K562 (cell line): ENCODE data around the gene FBXW7. TPM values are rescaled to one million over a fixed set of nuclear protein-coding genes. Genes with fewer than 3 reads are reported as not detected.

ENCODE experiments used
- CEBPG ChIP-seq, 3 experiments: fragments of 200-800 bp in 1 of 3; sonication (Bioruptor generic) in 1 of 3; sonication (generic) in 1 of 3; formaldehyde crosslinking in 1 of 3; IDR thresholded peaks in 2 of 3; conservative IDR thresholded peaks in 1 of 3; 2 replicates each; pipeline versions ENCODE4 v1.6.1 to v1.8.0; 2016 to 2022; ENCODE audit warnings: missing compliant biosample characterization in 2 of 3, missing genetic modification characterization in 2 of 3, mild to moderate bottlenecking in 1 of 3, missing genetic modification reagents in 1 of 3
- FOXJ2 ChIP-seq: fragments of 200-800 bp; sonication (Bioruptor generic); IDR thresholded peaks from 2 replicates; pipeline ENCODE4 v1.6.1; 2016; ENCODE audit warnings: missing genetic modification characterization, missing compliant biosample characterization
- GABPB1 ChIP-seq: sonication (generic); formaldehyde crosslinking; IDR thresholded peaks from 2 replicates; pipeline ENCODE4 v1.8.0; 2022; ENCODE audit warnings: mild to moderate bottlenecking, missing genetic modification reagents
- GABPB2 ChIP-seq: fragments of 250-450 bp; sonication (Bioruptor Pico); conservative IDR thresholded peaks from 2 replicates; pipeline ENCODE4 v1.5.1; 2021; ENCODE audit warnings: mild to moderate bottlenecking
- KAT2B ChIP-seq: IDR thresholded peaks from one replicate; pipeline ENCODE4 v1.6.1; 2012; ENCODE audit warnings: low read depth, mild to moderate bottlenecking, control low read depth, inconsistent platforms, low read length, moderate library complexity
- OTX1 ChIP-seq: fragments of 450-650 bp; formaldehyde crosslinking; IDR thresholded peaks from 2 replicates; pipeline ENCODE4 v1.4.0; 2022; ENCODE audit warnings: mild to moderate bottlenecking
- YY1 ChIP-seq, 3 experiments: IDR thresholded peaks; 2 replicates each; pipeline ENCODE4 v1.6.1; 2011; ENCODE audit warnings: low read length in 2 of 3, mild to moderate bottlenecking in 2 of 3, moderate library complexity in 2 of 3, borderline replicate concordance in 1 of 3, control low read depth in 1 of 3, low read depth in 1 of 3; ENCODE audit not compliant: insufficient read depth in 3 of 3, insufficient replicate concordance in 2 of 3, control insufficient read depth in 1 of 3, insufficient read length in 1 of 3; ENCODE audit errors: extremely low read depth in 1 of 3
- ZC3H11A ChIP-seq: IDR thresholded peaks from 2 replicates; pipeline ENCODE4 v1.6.1; 2012; ENCODE audit warnings: low read depth, low read length, improper control_type of control experiment
- ZNF444 ChIP-seq: fragments of 250-450 bp; sonication (Bioruptor Pico); IDR thresholded peaks from 2 replicates; pipeline ENCODE4 v1.4.0; 2020; ENCODE audit warnings: mild to moderate bottlenecking, moderate library complexity
- ZNF785 ChIP-seq: fragments of 250-450 bp; sonication (Bioruptor Pico); IDR thresholded peaks from 2 replicates; pipeline ENCODE4 v1.4.0; 2020; ENCODE audit warnings: mild to moderate bottlenecking
- polyA plus RNA-seq, 8 experiments: library from polyadenylated mRNA; depleted of rRNA in 4 of 8; stranded (reverse) in 5 of 8; unstranded in 3 of 8; fragments of >200 nt; fragmentation: Nextera tagmentation in 2 of 8; fragmentation: Illumina TruSeq in 1 of 8; extraction: Ambion mirVana in 2 of 8; extraction: Trizol in 1 of 8; gene quantifications; 2 replicates each; pipeline versions ENCODE4 v1.2.1 to v1.2.3, GENCODE V29; 2011 to 2014; ENCODE audit warnings: inconsistent platforms in 1 of 8, missing spikeins in 1 of 8
- total RNA-seq, 7 experiments: library from RNA; depleted of rRNA in 6 of 7; stranded (reverse); fragments of >200 nt in 6 of 7; fragmentation: Illumina TruSeq in 2 of 7; extraction: Trizol in 2 of 7; gene quantifications; 2 replicates each; pipeline versions ENCODE4 v1.2.1 to v1.2.3, GENCODE V29; 2011 to 2021; ENCODE audit warnings: low replicate concordance in 1 of 7
- TF ChIP-seq, protein P1 (sequence below): fragments of 450-650 bp; IDR thresholded peaks from 2 replicates; pipeline ENCODE4 v1.6.1; 2016; ENCODE audit warnings: low read depth, mild to moderate bottlenecking, moderate library complexity
- TF ChIP-seq, protein P2 (sequence below): fragments of 250-450 bp; sonication (Bioruptor Pico); IDR thresholded peaks from 2 replicates; pipeline ENCODE4 v1.9.0; 2021; ENCODE audit warnings: mild to moderate bottlenecking, inconsistent platforms
- TF ChIP-seq, protein P3 (sequence below), 2 experiments: fragments of 450-650 bp in 1 of 2; sonication (generic) in 1 of 2; formaldehyde crosslinking; conservative IDR thresholded peaks; 2 replicates each; pipeline versions ENCODE4 v1.4.0 to v1.8.1; 2020 to 2022; ENCODE audit warnings: mild to moderate bottlenecking in 1 of 2, missing genetic modification reagents in 1 of 2
- TF ChIP-seq, protein P4 (sequence below): fragments of 250-450 bp; sonication (Bioruptor Pico); IDR thresholded peaks from 2 replicates; pipeline ENCODE4 v1.5.0; 2021; ENCODE audit warnings: mild to moderate bottlenecking, borderline replicate concordance

FBXW7 gene
- total and polyA plus RNA-seq, 9 of the 15 experiments (the other 6 are each of a cell fraction or from before 2014, with no cell fraction given), result 6.8 to 44.2 (median 16.4) TPM

DNA sequence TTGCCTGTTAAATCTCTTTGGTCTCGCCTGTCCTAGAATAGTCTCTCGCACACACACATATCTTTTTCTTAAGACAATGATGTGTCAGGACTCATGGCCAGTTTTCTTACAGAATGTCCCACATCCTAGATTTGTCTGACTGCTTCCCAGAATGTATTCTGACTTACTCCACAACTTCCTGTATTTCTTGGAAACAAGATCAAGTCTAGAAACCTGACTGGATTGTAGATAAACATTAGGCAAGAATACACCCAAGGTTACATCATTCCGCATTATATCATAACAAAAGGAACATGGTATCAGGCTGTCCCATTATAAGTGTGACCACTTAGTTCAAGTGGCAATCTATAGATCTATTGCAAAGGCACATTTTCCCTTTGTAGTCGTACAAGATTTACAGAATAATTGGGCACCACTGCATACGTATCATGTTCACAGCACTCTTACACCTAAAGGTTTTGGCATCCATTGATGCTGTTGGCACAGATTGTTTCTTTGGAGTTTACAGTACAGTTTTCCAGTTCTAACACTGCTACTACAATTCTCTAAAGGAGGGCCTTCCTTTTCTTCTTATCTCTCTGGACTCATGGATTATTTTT is 56.4 kb downstream of the FBXW7 start (continued):
- no peak for TF ChIP-seq ZNF444 (CRISPR knock-in tag)
- TF ChIP-seq, protein P1, sequence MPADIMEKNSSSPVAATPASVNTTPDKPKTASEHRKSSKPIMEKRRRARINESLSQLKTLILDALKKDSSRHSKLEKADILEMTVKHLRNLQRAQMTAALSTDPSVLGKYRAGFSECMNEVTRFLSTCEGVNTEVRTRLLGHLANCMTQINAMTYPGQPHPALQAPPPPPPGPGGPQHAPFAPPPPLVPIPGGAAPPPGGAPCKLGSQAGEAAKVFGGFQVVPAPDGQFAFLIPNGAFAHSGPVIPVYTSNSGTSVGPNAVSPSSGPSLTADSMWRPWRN, result peak; percentile 42; the same call in 1 of the 2 replicates
- TF ChIP-seq KAT2B, result no peak
- TF ChIP-seq, protein P2, sequence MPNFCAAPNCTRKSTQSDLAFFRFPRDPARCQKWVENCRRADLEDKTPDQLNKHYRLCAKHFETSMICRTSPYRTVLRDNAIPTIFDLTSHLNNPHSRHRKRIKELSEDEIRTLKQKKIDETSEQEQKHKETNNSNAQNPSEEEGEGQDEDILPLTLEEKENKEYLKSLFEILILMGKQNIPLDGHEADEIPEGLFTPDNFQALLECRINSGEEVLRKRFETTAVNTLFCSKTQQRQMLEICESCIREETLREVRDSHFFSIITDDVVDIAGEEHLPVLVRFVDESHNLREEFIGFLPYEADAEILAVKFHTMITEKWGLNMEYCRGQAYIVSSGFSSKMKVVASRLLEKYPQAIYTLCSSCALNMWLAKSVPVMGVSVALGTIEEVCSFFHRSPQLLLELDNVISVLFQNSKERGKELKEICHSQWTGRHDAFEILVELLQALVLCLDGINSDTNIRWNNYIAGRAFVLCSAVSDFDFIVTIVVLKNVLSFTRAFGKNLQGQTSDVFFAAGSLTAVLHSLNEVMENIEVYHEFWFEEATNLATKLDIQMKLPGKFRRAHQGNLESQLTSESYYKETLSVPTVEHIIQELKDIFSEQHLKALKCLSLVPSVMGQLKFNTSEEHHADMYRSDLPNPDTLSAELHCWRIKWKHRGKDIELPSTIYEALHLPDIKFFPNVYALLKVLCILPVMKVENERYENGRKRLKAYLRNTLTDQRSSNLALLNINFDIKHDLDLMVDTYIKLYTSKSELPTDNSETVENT (CRISPR knock-in tag), result no peak
- TF ChIP-seq ZNF785 (CRISPR knock-in tag), result no peak
- TF ChIP-seq, protein P3, sequence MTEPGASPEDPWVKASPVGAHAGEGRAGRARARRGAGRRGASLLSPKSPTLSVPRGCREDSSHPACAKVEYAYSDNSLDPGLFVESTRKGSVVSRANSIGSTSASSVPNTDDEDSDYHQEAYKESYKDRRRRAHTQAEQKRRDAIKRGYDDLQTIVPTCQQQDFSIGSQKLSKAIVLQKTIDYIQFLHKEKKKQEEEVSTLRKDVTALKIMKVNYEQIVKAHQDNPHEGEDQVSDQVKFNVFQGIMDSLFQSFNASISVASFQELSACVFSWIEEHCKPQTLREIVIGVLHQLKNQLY (CRISPR knock-in tag; conservative IDR thresholded peaks at IDR 0.05), result no peak
- TF ChIP-seq OTX1 (CRISPR knock-in tag), result no peak
- no peak for TF ChIP-seq FOXJ2 (tag)
- no peak for TF ChIP-seq YY1 (IDR thresholded peaks at IDR 0.05; ENCODE audit: borderline replicate concordance in 1 of 3, control insufficient read depth in 1 of 3, extremely low read depth in 1 of 3, insufficient read depth in 3 of 3, insufficient read length in 1 of 3, insufficient replicate concordance in 2 of 3, low read depth in 1 of 3, low read length in 2 of 3)
- TF ChIP-seq, protein P4, sequence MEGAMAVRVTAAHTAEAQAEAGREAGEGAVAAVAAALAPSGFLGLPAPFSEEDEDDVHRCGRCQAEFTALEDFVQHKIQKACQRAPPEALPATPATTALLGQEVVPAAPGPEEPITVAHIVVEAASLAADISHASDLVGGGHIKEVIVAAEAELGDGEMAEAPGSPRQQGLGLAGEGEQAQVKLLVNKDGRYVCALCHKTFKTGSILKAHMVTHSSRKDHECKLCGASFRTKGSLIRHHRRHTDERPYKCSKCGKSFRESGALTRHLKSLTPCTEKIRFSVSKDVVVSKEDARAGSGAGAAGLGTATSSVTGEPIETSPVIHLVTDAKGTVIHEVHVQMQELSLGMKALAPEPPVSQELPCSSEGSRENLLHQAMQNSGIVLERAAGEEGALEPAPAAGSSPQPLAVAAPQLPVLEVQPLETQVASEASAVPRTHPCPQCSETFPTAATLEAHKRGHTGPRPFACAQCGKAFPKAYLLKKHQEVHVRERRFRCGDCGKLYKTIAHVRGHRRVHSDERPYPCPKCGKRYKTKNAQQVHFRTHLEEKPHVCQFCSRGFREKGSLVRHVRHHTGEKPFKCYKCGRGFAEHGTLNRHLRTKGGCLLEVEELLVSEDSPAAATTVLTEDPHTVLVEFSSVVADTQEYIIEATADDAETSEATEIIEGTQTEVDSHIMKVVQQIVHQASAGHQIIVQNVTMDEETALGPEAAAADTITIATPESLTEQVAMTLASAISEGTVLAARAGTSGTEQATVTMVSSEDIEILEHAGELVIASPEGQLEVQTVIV (CRISPR knock-in tag), result no peak
- TF ChIP-seq GABPB1 (CRISPR knock-in tag), result 0 out of 2 replicates have a peak, but pooled peaks have one; percentile 46
- TF ChIP-seq GABPB2 (CRISPR knock-in tag), result no peak
- peak; percentile 92 for TF ChIP-seq CEBPG (CRISPR knock-in tag; IDR thresholded peaks at IDR 0.05)
- peak; percentile 89 to 98 for TF ChIP-seq CEBPG (tag; conservative IDR thresholded peaks at IDR 0.05 in 1 of 2, IDR thresholded peaks at IDR 0.05 in 1 of 2)
- no peak for TF ChIP-seq ZC3H11A
